Measurements from ENCODE around the gene SNRK.

- no peak for TF ChIP-seq CTCF (IDR thresholded peaks at IDR 0.05; ENCODE audit: insufficient read depth, low read length, poor library complexity, severe bottlenecking)
- TF ChIP-seq EZH2phosphoT487 (conservative IDR thresholded peaks at IDR 0.05; ENCODE audit: low read length) = no peak
Measured at GRCh38 chr3:43341788-43342187, 55.4 kb downstream of the SNRK start.
